HAP-1 (cell line): ENCODE measurements around the gene ARHGEF7.

Experiments used
- DNase-seq, 2 experiments: peaks; one replicate each; pipeline ENCODE4 v3.0.0-alpha.2; 2016 to 2020; ENCODE audit warnings: low spot score in 2 of 2
- H3K27me3 ChIP-seq: fragments of 250-450 bp; sonication (Bioruptor Pico); 2 replicates; pipeline ENCODE4 v1.5.1; 2020; ENCODE audit warnings: low read depth, mild to moderate bottlenecking, moderate library complexity
- H3K36me3 ChIP-seq: fragments of 250-450 bp; sonication (Bioruptor Pico); replicated peaks from 2 replicates; pipeline ENCODE4 v1.5.1; 2020; ENCODE audit warnings: mild to moderate bottlenecking
- H3K4me1 ChIP-seq: fragments of 250-450 bp; sonication (Bioruptor Pico); 2 replicates; pipeline ENCODE4 v1.5.1; 2020; ENCODE audit warnings: mild to moderate bottlenecking
- H3K4me3 ChIP-seq: fragments of 250-450 bp; sonication (Bioruptor Pico); 2 replicates; pipeline ENCODE4 v1.5.1; 2020; ENCODE audit warnings: mild to moderate bottlenecking, moderate library complexity
- H3K9me3 ChIP-seq: fragments of 250-450 bp; sonication (Bioruptor Pico); 2 replicates; pipeline ENCODE4 v1.5.1; 2020; ENCODE audit warnings: mild to moderate bottlenecking, moderate library complexity
- in situ Hi-C: fragments of 300-500 bp; cut with MboI; formaldehyde crosslinking; loops from 3 replicates; pipeline ENCODE4 v1.14.3; 2020; ENCODE audit warnings: low sequenced_read_pairs, inconsistent platforms, mixed read lengths

ARHGEF7 gene

DNA sequence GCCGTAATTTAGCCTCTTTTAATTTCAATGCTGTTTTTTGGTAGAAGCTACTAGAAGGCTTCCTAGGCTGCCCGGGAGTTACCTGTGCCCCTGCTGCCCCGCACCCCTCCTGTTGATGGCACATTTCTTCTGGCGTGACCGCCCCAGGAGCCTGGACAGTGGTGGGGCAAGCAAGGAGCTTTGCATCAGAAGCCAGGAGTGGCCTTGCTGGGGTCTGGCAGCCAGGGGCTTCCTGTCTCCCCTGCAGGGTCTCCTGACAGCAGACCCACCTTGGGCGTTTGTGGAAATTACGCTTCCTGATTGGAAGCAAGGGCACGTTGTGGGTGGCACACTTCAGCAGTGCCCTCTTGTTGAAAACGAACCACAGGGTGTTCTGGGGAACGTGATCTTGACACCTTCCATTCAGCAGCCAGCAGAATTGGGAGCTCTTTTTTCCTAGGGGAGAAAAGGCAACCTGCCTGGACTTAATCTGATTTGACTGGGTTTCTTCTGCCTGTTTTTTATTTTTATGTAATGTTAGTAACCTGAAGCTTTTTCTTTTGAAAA, 115.3 kb downstream of the ARHGEF7 start:
- in situ Hi-C loops: no loop called here
- no peaks in the 10 kb centered on the region for H3K4me1 ChIP-seq
- no peaks in the 10 kb centered on the region for H3K9me3 ChIP-seq
- H3K36me3 ChIP-seq: 0 out of 2 replicates have a peak, but pooled peaks cover 4% of the 10 kb centered on the region
- H3K4me3 ChIP-seq: no peak overlapping the region
- DNase-seq: no peak
- no peaks in the 10 kb centered on the region for H3K27me3 ChIP-seq

DNA sequence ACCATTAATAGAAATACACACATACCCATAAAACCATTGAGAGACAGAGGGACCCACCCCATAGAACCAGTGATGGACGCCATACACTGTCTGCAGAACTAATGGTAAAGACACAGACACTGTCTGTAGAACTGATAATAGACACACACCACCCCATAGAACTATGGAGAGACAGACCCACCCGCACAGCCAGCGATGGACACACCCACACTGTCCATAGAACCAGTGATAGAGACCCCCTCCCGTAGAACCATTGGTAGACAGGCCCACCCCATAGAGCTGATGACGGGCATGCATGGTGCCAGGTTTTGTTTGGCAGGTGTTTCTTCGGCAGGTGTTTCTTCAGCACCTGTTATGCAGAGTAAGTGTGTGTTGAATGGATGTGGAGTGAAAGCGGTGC, 117.1 kb downstream of the ARHGEF7 start:
- in situ Hi-C loops: no loop called here
- DNase-seq: no peak

DNA sequence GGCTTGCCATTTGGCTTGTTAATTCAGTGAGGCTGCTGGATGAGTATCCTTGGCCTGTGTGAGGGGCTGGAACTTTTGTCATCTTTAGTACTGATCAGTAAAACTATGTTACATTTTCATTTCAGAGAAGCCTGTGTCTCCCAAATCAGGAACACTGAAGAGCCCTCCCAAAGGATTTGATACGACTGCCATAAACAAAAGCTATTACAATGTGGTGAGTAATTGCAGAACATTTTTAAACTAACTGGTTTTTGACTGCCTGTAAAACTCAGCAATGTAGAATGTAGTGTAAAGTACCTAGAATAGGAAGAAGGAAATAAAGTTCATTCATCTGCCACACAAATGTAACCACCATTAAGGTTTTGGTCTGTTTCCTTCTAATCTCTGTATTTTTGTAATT, 118.0 kb downstream of the ARHGEF7 start:
- no peak for DNase-seq
- Histone ChIP-seq H3K4me3 (no peak overlapping the region), H3K9me3 (no peaks in the 10 kb centered on the region), H3K36me3 (0 out of 2 replicates have a peak, but pooled peaks cover 4% of the 10 kb centered on the region), H3K27me3 (no peaks in the 10 kb centered on the region), H3K4me1 (no peaks in the 10 kb centered on the region)
- in situ Hi-C loops: no loop called here

More for the DNA sequence above, 117.1 kb downstream of the ARHGEF7 start:
- no peak overlapping the region for H3K4me3 ChIP-seq
- no peaks in the 10 kb centered on the region for H3K27me3 ChIP-seq
- no peaks in the 10 kb centered on the region for H3K9me3 ChIP-seq
- H3K4me1 ChIP-seq: no peaks in the 10 kb centered on the region
- 0 out of 2 replicates have a peak, but pooled peaks cover 4% of the 10 kb centered on the region for H3K36me3 ChIP-seq

DNA sequence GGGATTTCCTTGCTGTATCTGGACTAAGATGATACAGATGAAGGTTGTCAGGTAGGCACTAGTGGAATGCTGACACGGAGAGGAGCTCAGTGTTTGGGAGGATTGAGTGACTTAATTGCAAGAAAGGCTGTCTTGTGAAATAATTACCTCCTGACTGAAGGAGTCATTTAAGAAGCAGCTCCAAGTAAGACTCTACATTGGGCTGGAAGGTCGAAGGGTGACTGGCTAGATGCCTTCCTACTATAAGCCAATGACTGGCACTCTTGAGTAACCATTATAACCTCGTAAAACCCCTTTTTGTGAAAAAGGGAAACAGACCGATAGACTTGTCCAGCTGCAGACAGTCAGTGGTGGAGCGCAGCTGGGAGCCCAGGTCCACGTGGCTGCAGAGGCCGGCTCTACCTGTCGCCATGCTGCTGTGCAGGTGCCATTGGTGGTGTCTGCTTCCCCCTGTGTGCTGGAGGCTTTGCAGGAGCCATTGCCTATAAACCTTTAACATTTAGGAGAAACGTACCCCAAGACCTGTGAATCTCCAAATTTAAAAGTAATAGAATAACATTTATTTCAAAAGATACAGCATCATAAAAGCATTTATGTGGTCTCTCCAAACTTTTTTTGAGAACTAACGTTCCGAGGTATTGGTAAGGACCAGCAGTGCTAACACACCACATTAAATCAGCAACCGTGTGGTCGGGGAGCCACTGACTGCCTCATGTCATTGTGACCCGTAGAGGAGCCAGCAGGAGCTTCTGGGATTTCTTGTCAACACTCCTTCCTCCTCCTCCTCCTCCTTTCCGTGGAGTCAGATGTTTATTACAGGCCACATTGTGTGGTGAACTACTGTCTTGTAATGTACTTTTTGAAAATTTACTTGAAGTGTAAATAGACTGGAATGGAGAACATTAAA, 124.9 kb downstream of the ARHGEF7 start:
- Histone ChIP-seq H3K4me3 (no peak overlapping the region), H3K9me3 (no peaks in the 10 kb centered on the region), H3K36me3 (peaks cover 4% of the 10 kb centered on the region; the same call in 1 of the 2 replicates), H3K27me3 (no peaks in the 10 kb centered on the region), H3K4me1 (no peaks in the 10 kb centered on the region)
- in situ Hi-C loops: no loop called here
- no peak for DNase-seq

DNA sequence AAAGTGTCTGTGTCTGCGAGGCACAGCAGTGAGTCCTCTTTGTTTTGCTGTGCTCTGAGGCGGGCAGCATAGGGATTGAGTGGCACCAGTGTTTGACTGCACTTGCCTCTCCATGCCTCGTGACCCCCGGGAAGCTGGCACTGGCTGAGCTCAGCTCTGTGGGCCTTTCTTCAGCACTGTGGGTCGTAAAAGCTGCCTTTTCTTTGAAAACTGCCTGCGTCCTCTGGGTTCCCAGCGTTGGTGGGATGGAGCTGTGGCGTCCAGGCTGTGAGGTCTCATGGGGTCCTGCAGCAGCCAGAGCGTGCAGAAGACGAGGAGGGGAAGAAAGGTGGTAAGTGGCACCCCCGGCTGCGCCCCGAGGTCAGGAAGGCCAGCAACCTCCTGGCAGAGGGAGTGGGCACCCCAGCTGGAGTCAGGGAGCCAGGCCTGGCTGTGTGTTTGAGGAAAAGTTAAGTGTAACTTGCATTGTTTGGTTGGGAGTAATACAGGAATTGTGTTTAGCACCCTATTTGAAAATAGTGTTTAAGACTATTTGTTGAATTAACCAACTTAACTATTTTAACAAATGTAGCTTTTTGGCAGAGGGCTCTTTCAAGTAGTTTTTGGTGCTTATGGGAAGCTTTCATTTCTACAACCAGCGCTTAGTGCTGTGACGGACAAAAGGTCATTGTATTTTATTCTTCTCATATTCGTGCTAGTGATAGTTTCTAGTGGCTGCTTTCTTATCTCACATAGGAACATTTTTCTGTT, 126.1 kb downstream of the ARHGEF7 start:
- no peak for DNase-seq

DNA sequence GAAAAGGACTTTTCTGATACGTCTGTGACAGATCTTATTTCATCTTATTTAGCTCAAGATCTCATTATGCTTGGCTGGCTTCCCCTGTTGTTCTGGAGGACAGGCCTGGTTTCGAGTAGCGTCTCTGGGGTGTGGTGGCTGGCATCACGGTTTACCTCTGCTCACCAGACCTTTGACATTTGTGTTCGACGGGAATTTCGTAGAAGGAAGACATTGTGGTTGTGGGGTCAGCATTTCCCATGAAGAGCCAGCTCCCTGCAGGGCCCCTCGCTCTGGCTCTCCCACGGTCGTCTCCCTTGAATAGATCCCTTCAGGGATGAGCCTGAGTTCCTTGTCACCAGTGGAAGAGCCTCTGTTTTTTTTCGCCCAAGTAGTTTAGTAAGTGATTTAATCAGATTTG, 126.8 kb downstream of the ARHGEF7 start:
- no peaks in the 10 kb centered on the region for H3K27me3 ChIP-seq
- H3K36me3 ChIP-seq: peaks cover 14% of the 10 kb centered on the region; the same call in 1 of the 2 replicates
- H3K4me3 ChIP-seq: no peak overlapping the region
- H3K9me3 ChIP-seq: no peaks in the 10 kb centered on the region
- in situ Hi-C loops: no loop called here
- H3K4me1 ChIP-seq: no peaks in the 10 kb centered on the region
- no peak for DNase-seq

More for the DNA sequence above, 126.1 kb downstream of the ARHGEF7 start:
- no peaks in the 10 kb centered on the region for H3K9me3 ChIP-seq
- no peaks in the 10 kb centered on the region for H3K27me3 ChIP-seq
- no peaks in the 10 kb centered on the region for H3K4me1 ChIP-seq
- H3K4me3 ChIP-seq: no peak overlapping the region
- H3K36me3 ChIP-seq: peaks cover 10% of the 10 kb centered on the region; the same call in 1 of the 2 replicates
- in situ Hi-C loops: no loop called here

DNA sequence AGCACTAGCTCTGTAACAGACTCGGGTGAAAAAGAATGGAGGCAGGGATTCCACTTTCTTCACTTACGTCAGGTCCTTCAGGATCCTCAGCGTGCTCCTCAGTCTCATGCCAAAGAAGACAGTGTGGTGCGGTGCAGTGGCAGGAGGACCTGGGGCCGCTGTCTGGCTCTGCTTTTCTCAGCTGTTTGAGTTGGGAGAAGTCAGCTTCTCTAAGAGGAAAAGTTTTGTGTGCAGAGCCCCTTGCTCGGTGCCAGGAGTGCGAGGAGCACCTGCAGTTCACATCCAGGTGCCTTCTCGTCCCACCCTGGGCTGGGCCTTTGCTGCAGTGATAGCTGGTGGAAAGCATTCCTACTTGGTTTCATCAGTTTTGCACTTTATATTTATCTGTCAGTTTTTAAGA, 127.5 kb downstream of the ARHGEF7 start:
- no peaks in the 10 kb centered on the region for H3K4me1 ChIP-seq
- H3K9me3 ChIP-seq: no peaks in the 10 kb centered on the region
- H3K36me3 ChIP-seq: peaks cover 15% of the 10 kb centered on the region; the same call in 1 of the 2 replicates
- DNase-seq: no peak
- in situ Hi-C loops: no loop called here
- H3K4me3 ChIP-seq: no peak overlapping the region
- no peaks in the 10 kb centered on the region for H3K27me3 ChIP-seq

DNA sequence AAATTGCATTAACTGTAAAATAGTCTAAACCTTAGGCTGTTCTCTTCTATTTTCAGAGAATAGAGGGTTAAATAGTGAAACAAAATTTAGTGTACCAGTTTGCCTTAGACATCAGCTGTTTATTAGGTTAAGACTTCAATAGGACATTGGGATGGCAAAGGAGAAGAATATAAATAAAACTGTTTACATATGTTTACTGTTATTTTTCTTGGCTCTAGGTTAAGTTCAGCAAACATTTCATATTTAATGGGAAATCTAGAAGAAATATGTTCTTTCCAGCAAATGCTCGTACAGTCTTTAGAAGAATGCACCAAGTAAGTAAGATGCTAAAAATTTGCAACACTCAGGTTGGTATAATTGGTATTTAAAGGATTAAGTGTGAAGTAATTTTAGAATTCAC, 128.9 kb downstream of the ARHGEF7 start:
- no peaks in the 10 kb centered on the region for H3K4me1 ChIP-seq
- no peaks in the 10 kb centered on the region for H3K9me3 ChIP-seq
- H3K4me3 ChIP-seq: no peak overlapping the region
- H3K27me3 ChIP-seq: no peaks in the 10 kb centered on the region
- DNase-seq: no peak
- H3K36me3 ChIP-seq: peaks cover 15% of the 10 kb centered on the region
- in situ Hi-C loops: no loop called here

DNA sequence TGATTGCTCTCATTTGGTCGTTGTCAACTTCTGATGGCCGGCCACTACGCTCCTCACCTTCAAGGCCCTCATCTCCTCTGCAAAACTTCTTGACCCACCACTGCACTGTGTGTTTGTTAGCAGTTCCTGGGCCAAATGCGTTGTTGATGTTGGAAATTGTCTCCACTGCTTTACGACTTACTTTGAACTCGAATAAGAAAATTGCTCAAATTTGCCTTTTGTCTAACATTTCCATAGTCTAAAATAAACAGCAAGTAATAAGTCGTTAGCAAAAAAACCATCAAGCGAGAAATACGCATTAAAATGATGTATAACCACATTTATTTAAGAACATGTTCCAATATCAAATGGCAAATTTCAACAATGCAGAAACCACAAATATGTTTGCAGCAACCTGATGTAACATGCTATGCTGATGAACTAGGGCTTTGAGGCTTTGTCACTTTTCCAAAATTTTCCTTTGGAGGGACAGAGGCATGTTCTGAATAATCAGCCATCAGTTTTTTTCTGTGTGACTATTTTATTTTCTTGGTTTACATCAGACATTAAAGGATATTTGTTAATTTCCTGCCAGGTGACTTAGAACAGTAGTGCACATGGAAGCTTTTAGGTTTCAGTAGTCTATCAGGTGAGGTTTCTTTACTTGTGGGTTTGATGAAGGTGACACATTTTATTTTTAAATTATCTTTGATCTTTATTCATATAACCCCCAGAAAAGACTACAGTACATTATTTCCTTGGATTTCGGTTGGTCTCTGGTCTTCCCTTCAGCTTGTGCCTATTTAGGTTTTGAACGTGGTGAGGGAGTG, 130.7 kb downstream of the ARHGEF7 start:
- no peak for DNase-seq
- in situ Hi-C loops: no loop called here
- peaks cover 15% of the 10 kb centered on the region for H3K36me3 ChIP-seq

DNA sequence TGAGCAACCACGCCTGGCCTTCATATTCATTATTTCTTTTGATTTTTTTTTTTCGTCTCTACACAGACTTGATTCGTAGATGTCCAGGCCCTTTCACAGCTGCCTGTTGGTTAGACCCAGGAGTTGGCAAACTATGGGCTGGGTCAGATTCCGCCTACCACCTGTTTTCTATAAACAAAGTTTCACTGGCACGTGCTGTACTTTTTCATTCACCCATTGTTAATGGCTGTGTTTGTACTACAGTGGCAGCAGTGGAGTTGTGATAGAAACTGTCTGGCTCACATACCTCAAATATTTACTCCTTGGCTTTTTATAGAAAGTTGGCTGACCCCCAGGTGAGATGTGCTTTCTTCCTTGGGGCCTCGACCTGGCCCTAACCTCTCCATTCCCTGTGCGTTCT, 132.4 kb downstream of the ARHGEF7 start:
- no peaks in the 10 kb centered on the region for H3K4me1 ChIP-seq
- DNase-seq: no peak
- in situ Hi-C loops: no loop called here
- no peak overlapping the region for H3K4me3 ChIP-seq
- H3K9me3 ChIP-seq: no peaks in the 10 kb centered on the region
- H3K36me3 ChIP-seq: peaks cover 15% of the 10 kb centered on the region
- no peaks in the 10 kb centered on the region for H3K27me3 ChIP-seq

More for the DNA sequence above, 130.7 kb downstream of the ARHGEF7 start:
- no peaks in the 10 kb centered on the region for H3K27me3 ChIP-seq
- H3K4me3 ChIP-seq: no peak overlapping the region
- H3K4me1 ChIP-seq: no peaks in the 10 kb centered on the region
- no peaks in the 10 kb centered on the region for H3K9me3 ChIP-seq

DNA sequence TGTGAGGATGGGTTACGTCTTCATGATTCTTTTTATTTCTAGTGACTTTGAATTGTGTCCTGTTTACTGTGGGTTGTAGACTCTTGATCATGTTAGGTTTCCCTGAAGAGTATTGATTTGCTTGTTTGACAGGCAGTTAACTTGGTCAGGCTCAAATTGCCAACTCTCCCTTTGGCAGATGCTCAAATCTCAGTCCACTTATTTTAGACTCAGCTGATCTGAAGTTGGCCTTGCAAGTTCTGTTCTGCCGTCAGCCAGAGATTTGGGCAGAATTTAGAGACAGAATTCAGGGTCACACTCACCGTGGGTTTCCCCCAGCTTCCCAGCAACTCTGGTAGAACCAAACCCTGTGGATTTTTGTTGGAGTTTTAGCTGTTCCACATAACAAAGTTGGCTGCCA, 133.7 kb downstream of the ARHGEF7 start:
- Histone ChIP-seq H3K27me3 (no peaks in the 10 kb centered on the region), H3K4me3 (no peak overlapping the region), H3K9me3 (no peaks in the 10 kb centered on the region), H3K36me3 (peaks cover 17% of the 10 kb centered on the region), H3K4me1 (no peaks in the 10 kb centered on the region)
- no peak for DNase-seq
- in situ Hi-C loops: no loop called here

DNA sequence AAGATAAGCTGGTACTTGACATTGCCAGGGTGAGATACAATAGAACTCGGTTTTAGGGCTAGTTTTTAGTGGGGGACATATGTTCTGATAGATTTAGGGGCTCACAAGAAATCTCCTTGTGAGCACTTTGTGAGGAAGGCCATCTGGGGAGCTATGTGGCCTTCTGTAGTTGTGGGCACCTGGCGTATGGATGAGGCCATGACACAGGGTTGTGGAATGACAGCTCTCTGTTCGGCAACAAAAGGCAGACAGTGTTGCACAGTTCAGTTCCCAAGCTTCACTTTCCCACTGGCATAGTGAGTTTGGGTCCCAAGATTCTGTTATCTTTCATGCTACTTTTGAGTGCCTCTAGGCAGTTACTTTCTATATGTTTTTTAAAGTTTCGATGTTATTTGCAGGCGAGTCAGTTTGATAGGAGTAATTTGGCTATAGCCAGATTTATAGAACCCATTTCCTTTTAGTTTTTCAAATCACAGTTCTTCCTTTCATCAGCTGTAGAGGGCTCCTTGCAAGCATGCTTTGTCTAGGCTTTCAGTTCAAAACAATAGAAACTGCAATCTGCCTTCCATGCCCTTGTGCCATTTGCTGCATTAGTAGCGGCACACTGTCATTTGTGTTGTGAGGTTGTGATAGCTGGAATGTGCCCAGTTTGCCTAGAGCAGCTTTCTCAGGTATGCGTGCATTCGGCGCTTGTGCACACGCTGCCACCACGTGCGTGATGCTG, 134.7 kb downstream of the ARHGEF7 start:
- H3K36me3 ChIP-seq: peaks cover 14% of the 10 kb centered on the region
- H3K4me1 ChIP-seq: no peaks in the 10 kb centered on the region
- DNase-seq: no peak
- no peaks in the 10 kb centered on the region for H3K27me3 ChIP-seq
- in situ Hi-C loops: no loop called here
- no peaks in the 10 kb centered on the region for H3K9me3 ChIP-seq
- H3K4me3 ChIP-seq: no peak overlapping the region
